ENCODE results near the gene ARHGAP26.

DNA sequence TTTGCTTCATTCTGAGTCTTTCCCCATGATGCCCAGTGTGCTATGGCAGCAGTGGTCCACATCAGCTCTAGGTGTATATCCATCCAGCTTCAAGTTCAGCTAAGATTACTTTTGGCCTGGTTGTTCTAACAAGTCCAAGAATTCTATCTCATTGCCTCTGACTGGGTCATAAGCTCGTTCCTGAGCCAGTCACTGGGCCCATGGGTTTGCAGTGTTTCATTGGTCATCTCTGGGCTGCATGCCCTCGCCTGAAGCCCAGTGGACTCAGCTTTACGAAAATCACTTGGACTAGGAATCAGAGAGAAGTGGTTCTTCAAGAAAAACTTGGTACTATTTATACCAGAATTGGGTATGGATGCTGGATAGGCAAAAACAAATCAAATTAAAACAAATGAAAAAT is 16.1 kb upstream of the ARHGAP26 start:
- TF ChIP-seq, protein P1, sequence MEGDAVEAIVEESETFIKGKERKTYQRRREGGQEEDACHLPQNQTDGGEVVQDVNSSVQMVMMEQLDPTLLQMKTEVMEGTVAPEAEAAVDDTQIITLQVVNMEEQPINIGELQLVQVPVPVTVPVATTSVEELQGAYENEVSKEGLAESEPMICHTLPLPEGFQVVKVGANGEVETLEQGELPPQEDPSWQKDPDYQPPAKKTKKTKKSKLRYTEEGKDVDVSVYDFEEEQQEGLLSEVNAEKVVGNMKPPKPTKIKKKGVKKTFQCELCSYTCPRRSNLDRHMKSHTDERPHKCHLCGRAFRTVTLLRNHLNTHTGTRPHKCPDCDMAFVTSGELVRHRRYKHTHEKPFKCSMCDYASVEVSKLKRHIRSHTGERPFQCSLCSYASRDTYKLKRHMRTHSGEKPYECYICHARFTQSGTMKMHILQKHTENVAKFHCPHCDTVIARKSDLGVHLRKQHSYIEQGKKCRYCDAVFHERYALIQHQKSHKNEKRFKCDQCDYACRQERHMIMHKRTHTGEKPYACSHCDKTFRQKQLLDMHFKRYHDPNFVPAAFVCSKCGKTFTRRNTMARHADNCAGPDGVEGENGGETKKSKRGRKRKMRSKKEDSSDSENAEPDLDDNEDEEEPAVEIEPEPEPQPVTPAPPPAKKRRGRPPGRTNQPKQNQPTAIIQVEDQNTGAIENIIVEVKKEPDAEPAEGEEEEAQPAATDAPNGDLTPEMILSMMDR (IDR thresholded peaks at IDR 0.05; ENCODE audit: poor library complexity, severe bottlenecking), result no peak
- no peak for TF ChIP-seq RAD21 (conservative IDR thresholded peaks at IDR 0.05)
- TF ChIP-seq, protein P2, sequence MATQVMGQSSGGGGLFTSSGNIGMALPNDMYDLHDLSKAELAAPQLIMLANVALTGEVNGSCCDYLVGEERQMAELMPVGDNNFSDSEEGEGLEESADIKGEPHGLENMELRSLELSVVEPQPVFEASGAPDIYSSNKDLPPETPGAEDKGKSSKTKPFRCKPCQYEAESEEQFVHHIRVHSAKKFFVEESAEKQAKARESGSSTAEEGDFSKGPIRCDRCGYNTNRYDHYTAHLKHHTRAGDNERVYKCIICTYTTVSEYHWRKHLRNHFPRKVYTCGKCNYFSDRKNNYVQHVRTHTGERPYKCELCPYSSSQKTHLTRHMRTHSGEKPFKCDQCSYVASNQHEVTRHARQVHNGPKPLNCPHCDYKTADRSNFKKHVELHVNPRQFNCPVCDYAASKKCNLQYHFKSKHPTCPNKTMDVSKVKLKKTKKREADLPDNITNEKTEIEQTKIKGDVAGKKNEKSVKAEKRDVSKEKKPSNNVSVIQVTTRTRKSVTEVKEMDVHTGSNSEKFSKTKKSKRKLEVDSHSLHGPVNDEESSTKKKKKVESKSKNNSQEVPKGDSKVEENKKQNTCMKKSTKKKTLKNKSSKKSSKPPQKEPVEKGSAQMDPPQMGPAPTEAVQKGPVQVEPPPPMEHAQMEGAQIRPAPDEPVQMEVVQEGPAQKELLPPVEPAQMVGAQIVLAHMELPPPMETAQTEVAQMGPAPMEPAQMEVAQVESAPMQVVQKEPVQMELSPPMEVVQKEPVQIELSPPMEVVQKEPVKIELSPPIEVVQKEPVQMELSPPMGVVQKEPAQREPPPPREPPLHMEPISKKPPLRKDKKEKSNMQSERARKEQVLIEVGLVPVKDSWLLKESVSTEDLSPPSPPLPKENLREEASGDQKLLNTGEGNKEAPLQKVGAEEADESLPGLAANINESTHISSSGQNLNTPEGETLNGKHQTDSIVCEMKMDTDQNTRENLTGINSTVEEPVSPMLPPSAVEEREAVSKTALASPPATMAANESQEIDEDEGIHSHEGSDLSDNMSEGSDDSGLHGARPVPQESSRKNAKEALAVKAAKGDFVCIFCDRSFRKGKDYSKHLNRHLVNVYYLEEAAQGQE (IDR thresholded peaks at IDR 0.05; ENCODE audit: borderline replicate concordance), result no peak
